Prostate gland (tissue), 2 donors: ENCODE data around the gene CALHM6. TPM values are rescaled to one million over a fixed set of nuclear protein-coding genes. Genes with fewer than 3 reads are reported as not detected.

Source experiments
- DNase-seq: peaks from one replicate; pipeline ENCODE4 v3.0.0-alpha.2; 2019; ENCODE audit warnings: low spot score
- H3K27ac ChIP-seq, 2 donors: fragments of 200-600 bp; sonication (generic); 2 replicates each; pipeline ENCODE4 v1.5.1; 2017 to 2019
- H3K27me3 ChIP-seq: fragments of 200-600 bp; sonication (generic); replicated peaks from 2 replicates; pipeline ENCODE4 v1.5.1; 2019; ENCODE audit not compliant: insufficient read depth
- H3K36me3 ChIP-seq, 2 donors: fragments of 200-600 bp; sonication (generic); 1 replicate in 1 of 2; 2 replicates in 1 of 2; pipeline versions ENCODE4 v1.5.1 to v1.8.1; 2017 to 2019
- H3K4me1 ChIP-seq: fragments of 200-600 bp; sonication (generic); replicated peaks from 2 replicates; pipeline ENCODE4 v1.5.1; 2019
- H3K4me3 ChIP-seq, 2 donors: fragments of 200-600 bp; sonication (generic); 2 replicates each; pipeline ENCODE4 v1.5.1; 2017 to 2019
- H3K9me3 ChIP-seq: fragments of 200-600 bp; sonication (generic); 2 replicates; pipeline ENCODE4 v1.5.1; 2017
- CTCF ChIP-seq, 4 experiments: fragments of 200-600 bp in 2 of 4; fragments of 450-650 bp in 2 of 4; sonication (generic) in 2 of 4; IDR thresholded peaks; 1 replicate in 3 of 4; 2 replicates in 1 of 4; pipeline ENCODE4 v1.5.1; 2016 to 2019; ENCODE audit warnings: antibody characterized with exemption in 4 of 4, mild to moderate bottlenecking in 2 of 4, moderate library complexity in 2 of 4
- POLR2A ChIP-seq: fragments of 450-650 bp; IDR thresholded peaks from one replicate; pipeline ENCODE4 v1.6.1; 2016; ENCODE audit warnings: antibody characterized with exemption, mild to moderate bottlenecking
- POLR2AphosphoS5 ChIP-seq: sonication (generic); formaldehyde crosslinking; IDR thresholded peaks from one replicate; pipeline ENCODE4 v1.6.1; 2017; ENCODE audit warnings: antibody characterized with exemption
- WGBS: methylation state at CpG from one replicate; pipeline ENCODE4 v1.1.5; 2018; 5-methylcytosine and 5-hydroxymethylcytosine counted together
- intact Hi-C: fragments of 100-400 bp; cut with DNase I; formaldehyde crosslinking; loops from one replicate; pipeline ENCODE4 v1.14.2; 2022
- total RNA-seq, 2 donors: library from RNA; depleted of rRNA; stranded (reverse); fragments of >200 nt; gene quantifications; one replicate each; pipeline ENCODE4 v1.1.0, GENCODE V29; 2016

The CALHM6 gene
- total RNA-seq, 2 donors from 2014 or later, result 6.3 to 6.7 TPM

GRCh38 chr6:116507324-116507723, 46.1 kb downstream of the CALHM6 start:
- H3K4me3 ChIP-seq, result no peak overlapping the region
- no peaks in the 10 kb centered on the region for H3K27me3 ChIP-seq
- DNase-seq, result no peak
- no peaks in the 10 kb centered on the region for H3K36me3 ChIP-seq
- no peaks in the 10 kb centered on the region for H3K4me1 ChIP-seq
- no peak for TF ChIP-seq POLR2AphosphoS5
- TF ChIP-seq CTCF (IDR thresholded peaks at IDR 0.05), result no peak
- no peak for TF ChIP-seq POLR2A
- no peaks in the 10 kb centered on the region for H3K9me3 ChIP-seq
- WGBS, result 89% methylated on average over 3 of the region's 3 CpGs
- H3K27ac ChIP-seq, result no peak overlapping the region
- intact Hi-C loops, result no loop called here

GRCh38 chr6:116508527-116508926, 47.4 kb downstream of the CALHM6 start:
- Histone ChIP-seq H3K9me3 (no peaks in the 10 kb centered on the region), H3K4me1 (no peaks in the 10 kb centered on the region), H3K36me3 (no peaks in the 10 kb centered on the region), H3K4me3 (no peak overlapping the region), H3K27me3 (no peaks in the 10 kb centered on the region), H3K27ac (no peak overlapping the region)
- intact Hi-C loops, result no loop called here
- no peak for DNase-seq
- no peak for TF ChIP-seq POLR2A
- no peak for TF ChIP-seq POLR2AphosphoS5
- no peak for TF ChIP-seq CTCF (IDR thresholded peaks at IDR 0.05)

GRCh38 chr6:116511424-116512110, 50.4 kb downstream of the CALHM6 start, which contains the start of gene CALHM5:
Gene CALHM5, plus strand, starts transcription at chr6:116511639. Its CDS starts 58 bp downstream, at chr6:116511697.
- Histone ChIP-seq H3K9me3 (no peaks in the 10 kb centered on the region), H3K27ac (peak within 1 kb of the TSS; percentile 51 to 67), H3K4me1 (no peaks in the 10 kb centered on the region), H3K36me3 (no peaks in the 10 kb centered on the region), H3K4me3 (peak within 1 kb of the TSS; percentile 11 to 18), H3K27me3 (no peaks in the 10 kb centered on the region)
- intact Hi-C loops, result loop anchor here (5.0 to 10.0 kb wide), 2 partner anchors 53 to 234 kb away; partner anchors contain the start of gene TSPYL1
- no peak for DNase-seq
- WGBS, result 64% methylated on average over 10 of the region's 10 CpGs
- no peak for TF ChIP-seq POLR2A
- peak in 3 of 4 experiments; percentile 28 to 38 (median 36) for TF ChIP-seq CTCF (IDR thresholded peaks at IDR 0.05)
- no peak for TF ChIP-seq POLR2AphosphoS5

- Histone ChIP-seq H3K27me3 (no peaks in the 10 kb centered on the region), H3K4me3 (peak overlapping the region; percentile 11 to 18), H3K36me3 (no peaks in the 10 kb centered on the region), H3K27ac (peak overlapping the region; percentile 51 to 67), H3K9me3 (no peaks in the 10 kb centered on the region), H3K4me1 (no peaks in the 10 kb centered on the region)
- TF ChIP-seq POLR2A, result no peak
- TF ChIP-seq POLR2AphosphoS5, result no peak
- TF ChIP-seq CTCF (IDR thresholded peaks at IDR 0.05), result no peak
- WGBS, result 36% methylated on average over 4 of the region's 4 CpGs
- intact Hi-C loops, result loop anchor here (5.0 to 10.0 kb wide), 2 partner anchors 53 to 235 kb away; partner anchors contain the start of gene TSPYL1
- DNase-seq, result no peak
Observed at GRCh38 chr6:116512111-116512559, 51.0 kb downstream of the CALHM6 start.

GRCh38 chr6:116512734-116513133, 51.6 kb downstream of the CALHM6 start:
- TF ChIP-seq POLR2A, result no peak
- TF ChIP-seq CTCF (IDR thresholded peaks at IDR 0.05), result no peak
- no peak for TF ChIP-seq POLR2AphosphoS5
- H3K9me3 ChIP-seq, result no peaks in the 10 kb centered on the region
- no peaks in the 10 kb centered on the region for H3K36me3 ChIP-seq
- no peaks in the 10 kb centered on the region for H3K4me1 ChIP-seq
- no peaks in the 10 kb centered on the region for H3K27me3 ChIP-seq
- no peak overlapping the region for H3K4me3 ChIP-seq
- no peak for DNase-seq
- no peak overlapping the region for H3K27ac ChIP-seq
- intact Hi-C loops, result loop anchor here (5.0 to 10.0 kb wide), 2 partner anchors 52 to 235 kb away; partner anchors contain the start of gene TSPYL1
